GM12878 (cell line): ENCODE data around the gene LSM14B. TPM values are rescaled to one million over a fixed set of nuclear protein-coding genes. Genes with fewer than 3 reads are reported as not detected.

Experiments used
- ATAC-seq: fragments of 200-7000 bp; cut with Tn5 transposase; 3 replicates; pipeline ENCODE4 v1.9.1; 2020; ENCODE audit warnings: mild to moderate bottlenecking, moderate library complexity
- BruUV-seq: library from RNA; stranded (reverse); fragments of 400-500 nt; replicated peaks from 2 replicates; lab custom pipeline; 2021; lab: Mats Ljungman, UMichigan
- CTCF ChIA-PET: fragments of 300-600 bp; sonication (Branson Sonifier 250); formaldehyde crosslinking; extraction: SDS; loops from one replicate; lab custom pipeline; 2021; ENCODE audit warnings: inconsistent platforms; lab: Yijun Ruan, JAX
- POLR2A ChIA-PET: fragments of 350-600 bp; formaldehyde crosslinking; extraction: SDS; loops from one replicate; lab custom pipeline; 2021; ENCODE audit warnings: inconsistent platforms; lab: Charles Lee
- RAD21 ChIA-PET: fragments of 300-600 bp; sonication (Branson Sonifier 250); formaldehyde crosslinking; loops from one replicate; lab custom pipeline; 2023; ENCODE audit warnings: antibody characterized with exemption; ENCODE audit not compliant: unreplicated experiment; lab: Charles Lee
- SMC1A ChIA-PET: fragments of 300-600 bp; sonication (Branson Sonifier 250); formaldehyde crosslinking; loops from one replicate; lab custom pipeline; 2023; ENCODE audit not compliant: unreplicated experiment, uncharacterized antibody; lab: Charles Lee
- DNase-seq: peaks from one replicate; pipeline ENCODE4 v3.0.0-alpha.2; 2011; ENCODE audit warnings: low read depth, low spot score
- FAIRE-seq: peaks from 3 replicates; lab custom pipeline; 2011; peaks lifted over from hg19 to GRCh38; lab: Jason Lieb, UNC
- H2AFZ ChIP-seq: 2 replicates; pipeline ENCODE4 v1.6.0; 2011; ENCODE audit warnings: low read depth, low read length, control low read depth; ENCODE audit not compliant: control insufficient read depth
- H3K27ac ChIP-seq: 2 replicates; pipeline ENCODE4 v1.5.1; 2011; ENCODE audit warnings: control low read depth; ENCODE audit not compliant: control insufficient read depth, insufficient read depth
- H3K27me3 ChIP-seq, 2 experiments: replicated peaks in 1 of 2; 2 replicates each; pipeline versions ENCODE4 v1.6.0 to v1.6.1; 2011; ENCODE audit warnings: low read length in 1 of 2; ENCODE audit not compliant: control insufficient read depth in 2 of 2, insufficient read depth in 2 of 2
- H3K36me3 ChIP-seq, 2 experiments: 2 replicates each; pipeline ENCODE4 v1.5.1; 2011; ENCODE audit warnings: low read length in 1 of 2; ENCODE audit not compliant: control insufficient read depth in 2 of 2, insufficient read depth in 2 of 2
- H3K4me1 ChIP-seq: 2 replicates; pipeline ENCODE4 v1.6.1; 2011; ENCODE audit warnings: mild to moderate bottlenecking, low read length, moderate library complexity, mixed read lengths; ENCODE audit not compliant: control insufficient read depth, insufficient read depth
- H3K4me2 ChIP-seq: 2 replicates; pipeline ENCODE4 v1.6.0; 2011; ENCODE audit warnings: control low read depth; ENCODE audit not compliant: control insufficient read depth, insufficient read depth
- H3K4me3 ChIP-seq: fragments of 200-600 bp; sonication (generic); 2 replicates; pipeline ENCODE4 v1.5.1; 2016
- H3K79me2 ChIP-seq: 2 replicates; pipeline ENCODE4 v1.6.0; 2011; ENCODE audit warnings: low read length; ENCODE audit not compliant: control insufficient read depth, insufficient read depth
- H3K9ac ChIP-seq: 2 replicates; pipeline ENCODE4 v1.8.0; 2011; ENCODE audit warnings: low read length, control low read depth, mixed read lengths; ENCODE audit not compliant: control insufficient read depth, insufficient read depth
- H3K9me3 ChIP-seq: replicated peaks from 3 replicates; pipeline ENCODE4 v1.5.1; 2011; ENCODE audit warnings: mild to moderate bottlenecking, low read length; ENCODE audit not compliant: control insufficient read depth, insufficient read depth
- H4K20me1 ChIP-seq: 2 replicates; pipeline ENCODE4 v1.6.0; 2011; ENCODE audit not compliant: control insufficient read depth, insufficient read depth
- DPF2 ChIP-seq: fragments of 450-650 bp; IDR thresholded peaks from 2 replicates; pipeline ENCODE4 v1.6.1; 2017; ENCODE audit warnings: mild to moderate bottlenecking
- EED ChIP-seq: sonication (generic); IDR thresholded peaks from 2 replicates; pipeline ENCODE4 v1.6.1; 2016; ENCODE audit warnings: antibody characterized with exemption, low read depth
- MEF2B ChIP-seq: fragments of 450-650 bp; IDR thresholded peaks from 2 replicates; pipeline ENCODE4 v1.6.1; 2018; ENCODE audit warnings: mild to moderate bottlenecking, moderate library complexity; ENCODE audit not compliant: partially characterized antibody, poor library complexity, severe bottlenecking
- NR2C1 ChIP-seq: fragments of 450-650 bp; IDR thresholded peaks from 2 replicates; pipeline ENCODE4 v1.6.1; 2017; ENCODE audit warnings: antibody characterized with exemption, mild to moderate bottlenecking, moderate library complexity
- TCF12 ChIP-seq: IDR thresholded peaks from 2 replicates; pipeline ENCODE4 v1.6.1; 2011; ENCODE audit warnings: low read depth, mild to moderate bottlenecking, low read length
- ZBTB33 ChIP-seq: fragments of 450-650 bp; IDR thresholded peaks from 2 replicates; pipeline ENCODE4 v1.6.1; 2017; ENCODE audit warnings: mild to moderate bottlenecking
- ZNF622 ChIP-seq: fragments of 450-650 bp; IDR thresholded peaks from 2 replicates; pipeline ENCODE4 v1.6.1; 2017; ENCODE audit warnings: mild to moderate bottlenecking, inconsistent platforms
- WGBS: methylation state at CpG from one replicate; pipeline ENCODE4 v1.1.6; 2016; ENCODE audit warnings: low lambda C conversion rate; ENCODE audit not compliant: insufficient replicate concordance, insufficient coverage; ENCODE audit errors: missing lambda C conversion rate; 5-methylcytosine and 5-hydroxymethylcytosine counted together
- in situ Hi-C: fragments of 300-500 bp; cut with MboI; formaldehyde crosslinking; loops from 9 replicates; pipeline ENCODE4 v1.14.3; 2018; ENCODE audit warnings: mixed read lengths
- intact Hi-C: fragments of 100-400 bp; cut with micrococcal nuclease; formaldehyde crosslinking; loops from one replicate; pipeline ENCODE4 v1.14.2; 2022; ENCODE audit not compliant: unreplicated experiment
- polyA plus RNA-seq, 11 experiments: library from polyadenylated mRNA; depleted of rRNA in 4 of 11; unstranded in 6 of 11; stranded (reverse) in 5 of 11; fragments of >200 nt; fragmentation: Nextera tagmentation in 4 of 11; fragmentation: Illumina TruSeq in 1 of 11; extraction: Ambion mirVana in 4 of 11; extraction: Trizol in 1 of 11; gene quantifications; 1 replicate in 1 of 11; 2 replicates in 10 of 11; pipeline versions ENCODE4 v1.2.1 to v1.2.3, GENCODE V29; 2011 to 2016; ENCODE audit warnings: inconsistent platforms in 2 of 11, missing spikeins in 2 of 11, low read depth in 1 of 11
- total RNA-seq, 4 experiments: library from RNA; depleted of rRNA in 3 of 4; stranded (reverse); fragments of >200 nt in 3 of 4; fragmentation: Illumina TruSeq in 1 of 4; extraction: Trizol in 1 of 4; gene quantifications; 2 replicates each; pipeline versions ENCODE4 v1.2.1 to v1.2.3, GENCODE V29; 2013 to 2021

The LSM14B gene
- total and polyA plus RNA-seq, 10 of the 15 experiments (the other 5 are each of a cell fraction or from before 2014, with no cell fraction given), result 0.56 to 34.3 (median 15.6) TPM

GRCh38 chr20:62126141-62126540 is 3.9 kb downstream of the LSM14B start (continued):
- no peak for TF ChIP-seq DPF2
- no peak for TF ChIP-seq NR2C1
- no peak for TF ChIP-seq ZNF622

GRCh38 chr20:62127799-62128198 is 5.5 kb downstream of the LSM14B start:
- H3K4me2 ChIP-seq, result peak overlapping the region; percentile 67
- H4K20me1 ChIP-seq, result peaks cover 10% of the 10 kb centered on the region
- no peak overlapping the region for H3K9ac ChIP-seq
- FAIRE-seq (no peak), ATAC-seq (peak; percentile 25; the same call in 2 of the 3 replicates), DNase-seq (no peak)
- peaks cover 22 to 32% of the 10 kb centered on the region in 2 experiments for H3K36me3 ChIP-seq
- peaks cover 19% of the 10 kb centered on the region for H3K79me2 ChIP-seq
- no peaks in the 10 kb centered on the region; the same call in 1 of the 2 replicates for H3K4me1 ChIP-seq
- POLR2A ChIA-PET, result no interaction called here
- H3K4me3 ChIP-seq, result no peak overlapping the region
- no peak overlapping the region for H3K27ac ChIP-seq
- in situ Hi-C loops (loop anchor here (5.0 kb wide), 1 partner anchor 115 kb away; no protein-coding TSS in a partner anchor), intact Hi-C loops (loop anchor here (10.0 kb wide), 2 partner anchors 57 to 257 kb away; partner anchors contain the start of genes MTG2 and RPS21)
- CTCF ChIA-PET, result interaction anchor here (1.4 to 5.7 kb wide), 3 partner anchors 8 to 61 kb away, joined by 3 to 26 read pairs (median 22); no protein-coding TSS in a partner anchor
- TF ChIP-seq ZBTB33 (no peak), TCF12 (peak; percentile 30; the same call in 1 of the 2 replicates), EED (no peak), MEF2B (peak; percentile 53)
- SMC1A ChIA-PET, result interaction anchor here (1.2 to 1.8 kb wide), 4 partner anchors 9 to 116 kb away, joined by 3 to 4 read pairs (median 4); no protein-coding TSS in a partner anchor
- no peaks in the 10 kb centered on the region for H3K9me3 ChIP-seq
- H2AFZ ChIP-seq, result no peak overlapping the region
- 24% methylated on average over 6 of the region's 6 CpGs for WGBS
- no TSS peak for BruUV-seq
- RAD21 ChIA-PET, result no interaction called here
- no peaks in the 10 kb centered on the region for H3K27me3 ChIP-seq
